Fibroblast of pulmonary artery (primary cell): ENCODE data around the gene HTRA2.

ENCODE experiments used
- DNase-seq: peaks from one replicate; pipeline ENCODE4 v3.0.0-alpha.2; 2010; ENCODE audit warnings: low read depth
- H3K4me3 ChIP-seq: replicated peaks from 2 replicates; pipeline ENCODE4 v1.5.1; 2011; ENCODE audit warnings: low read depth, mild to moderate bottlenecking, control low read depth, low read length, moderate library complexity
- CTCF ChIP-seq: IDR thresholded peaks from 2 replicates; pipeline ENCODE4 v1.5.1; 2011; ENCODE audit warnings: mild to moderate bottlenecking, control low read depth, low read length, inconsistent platforms; ENCODE audit errors: missing control alignments

Gene HTRA2

GRCh38 chr2:74497777-74498499 lies 31.8 kb upstream of the HTRA2 start:
- TF ChIP-seq CTCF: no peak
- no peak for DNase-seq
- peak overlapping the region; percentile 40 for H3K4me3 ChIP-seq

DNA sequence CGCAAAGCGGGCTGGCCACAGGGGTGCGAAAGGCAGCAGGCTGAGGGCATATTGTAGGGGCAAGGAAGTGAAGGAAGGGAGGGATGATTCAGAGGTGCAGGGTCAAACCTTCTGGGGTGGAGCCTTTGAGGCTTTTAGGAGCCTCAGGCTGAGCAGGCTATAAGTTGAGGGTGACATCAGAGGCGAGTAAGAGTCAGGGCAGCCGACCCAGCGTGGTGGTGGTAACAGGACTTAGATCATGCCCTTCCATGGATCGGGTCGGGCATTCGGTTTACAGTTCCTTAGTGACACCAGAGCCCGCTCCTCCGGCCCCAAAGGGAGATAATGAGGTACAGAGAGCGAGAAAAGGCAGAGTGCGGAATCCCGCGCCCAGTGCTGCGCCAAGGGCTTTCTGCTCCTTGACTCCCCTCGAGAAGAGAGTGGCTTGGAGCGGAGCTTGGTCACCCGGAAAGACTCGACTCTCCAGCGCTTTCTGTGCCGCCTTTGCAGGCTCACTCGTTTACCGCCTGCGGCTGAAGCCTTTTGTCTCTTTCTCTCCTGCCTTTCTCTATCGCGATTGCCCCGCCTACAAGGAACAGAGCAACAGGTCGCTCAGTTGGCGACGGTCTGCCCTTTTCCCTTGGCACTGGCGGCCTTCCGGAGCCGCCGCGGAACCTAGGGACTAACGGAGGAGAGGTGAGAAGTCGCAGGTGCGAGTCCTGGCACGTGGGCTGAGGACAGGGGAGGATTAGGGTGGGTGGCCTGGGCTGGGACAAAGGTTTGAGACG lies 31.1 kb upstream of the HTRA2 start:
- no peak for TF ChIP-seq CTCF
- peak; percentile 23 for DNase-seq
- H3K4me3 ChIP-seq: peak overlapping the region; percentile 40

- H3K4me3 ChIP-seq: peak within 1 kb of the TSS; percentile 40
- TF ChIP-seq CTCF: no peak
- peak; percentile 20 for DNase-seq
Measured at GRCh38 chr2:74499267-74499939, 30.3 kb upstream of the HTRA2 start, which contains the start of gene LBX2. Gene LBX2, minus strand, starts transcription at chr2:74499603. Its CDS starts 66 bp downstream, at chr2:74499537.

- no peak overlapping the region for H3K4me3 ChIP-seq
- no peak for DNase-seq
- no peak for TF ChIP-seq CTCF
Measured at GRCh38 chr2:74499940-74500577, 29.7 kb upstream of the HTRA2 start.

DNA sequence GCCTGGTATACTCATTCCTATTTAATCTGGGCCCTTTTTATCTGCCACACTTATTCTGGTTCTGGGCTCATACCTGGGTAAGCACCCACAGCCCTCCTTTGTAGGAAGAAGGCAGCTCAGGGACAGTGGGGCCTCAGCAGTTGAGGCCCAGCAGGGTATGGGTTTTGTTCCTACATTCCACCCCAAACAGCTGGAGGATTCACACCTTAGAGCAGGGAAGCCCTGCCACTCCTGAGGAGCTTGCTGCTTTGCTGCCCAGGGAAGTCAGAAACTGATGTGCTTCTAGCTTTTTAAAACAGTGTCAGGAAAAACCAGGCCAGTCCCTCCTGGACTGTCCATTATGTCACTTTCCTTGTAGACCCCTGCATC lies 29.2 kb upstream of the HTRA2 start:
- no peak for TF ChIP-seq CTCF
- DNase-seq: no peak
- no peak overlapping the region for H3K4me3 ChIP-seq

DNA sequence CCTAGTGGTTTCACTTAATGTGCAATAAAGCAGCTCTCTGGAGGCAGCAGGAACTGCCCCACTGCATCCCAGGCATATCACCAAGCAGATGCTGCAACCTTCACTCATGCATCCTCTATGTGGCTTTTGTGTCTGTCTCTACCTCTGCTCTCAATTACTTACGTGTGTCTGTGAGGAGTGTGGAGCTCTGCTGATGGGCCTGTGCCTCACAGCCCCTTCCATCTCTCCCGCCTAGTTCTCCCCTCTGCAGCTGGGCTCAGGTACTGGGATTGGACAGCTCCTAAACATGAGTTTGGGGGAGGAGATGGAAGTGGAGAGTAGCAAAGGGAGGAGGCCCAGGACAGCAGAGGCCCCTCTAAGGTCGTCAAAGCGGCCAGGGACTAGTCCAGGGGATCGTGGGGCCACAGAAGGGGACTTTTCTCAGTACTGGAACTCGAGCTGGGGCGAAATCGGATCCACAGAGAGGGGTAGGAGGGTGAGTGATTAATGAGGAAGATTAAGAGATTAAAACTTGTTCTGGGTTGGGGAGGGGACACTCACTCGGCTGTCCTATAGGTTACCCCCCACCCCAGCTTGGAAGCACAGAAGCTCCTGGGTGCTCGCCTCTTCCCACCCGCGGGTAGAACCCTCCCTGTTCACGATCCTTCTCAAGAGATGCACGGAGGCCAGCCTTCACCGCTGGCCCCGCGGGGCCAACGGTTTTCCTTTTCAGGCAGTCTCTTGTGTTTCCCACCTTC lies 28.2 kb upstream of the HTRA2 start:
- no peak for DNase-seq
- peak overlapping the region; percentile 62 for H3K4me3 ChIP-seq
- TF ChIP-seq CTCF: no peak
